ENCODE measurements around the gene PSMC6.
A peak's percentile ranks its signal among the peaks of the same experiment; 100 is the strongest.

GRCh38 chr14:52706724-52707706 lies at the start of gene PSMC6:
- no peak for TF ChIP-seq CTCF (IDR thresholded peaks at IDR 0.05)
- TF ChIP-seq POLR2A (IDR thresholded peaks at IDR 0.05) = peak in 3 of 4 donors; percentile 19 to 86 (median 72)
